ENCODE measurements around the gene LRRK1. TPM values are rescaled to one million over a fixed set of nuclear protein-coding genes. Genes with fewer than 3 reads are reported as not detected.

LRRK1 gene
- total RNA-seq, 1 donor from 2014 or later = 6.6 TPM

DNA sequence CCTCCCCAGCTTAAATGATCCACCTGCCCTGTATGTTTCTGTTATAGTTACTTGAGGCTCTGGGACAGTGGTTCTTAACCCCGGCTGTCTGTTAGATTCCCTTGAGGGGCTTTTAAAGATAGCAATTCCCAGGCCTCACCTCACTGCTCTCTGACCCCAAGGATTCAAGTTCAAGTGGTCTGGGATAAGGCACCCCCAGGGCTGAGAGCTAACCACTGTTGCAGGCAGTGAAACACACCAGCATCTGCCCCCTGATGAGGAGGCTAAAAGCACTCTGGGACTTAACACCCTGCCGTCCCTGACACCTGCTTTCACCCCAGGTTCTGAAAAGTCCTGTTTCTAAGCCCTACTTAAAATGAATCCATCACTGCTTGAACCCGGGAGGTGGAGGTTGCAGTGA, 103.7 kb downstream of the LRRK1 start:
- Histone ChIP-seq H3K4me3 (ENCODE audit: low read depth, low read length) (no peak overlapping the region), H3K36me3 (ENCODE audit: control insufficient read depth, insufficient read depth, low read length) (peaks cover 1% of the 10 kb centered on the region), H3K27me3 (ENCODE audit: control insufficient read depth, insufficient read depth, low read length) (no peaks in the 10 kb centered on the region)
- TF ChIP-seq, protein P1, sequence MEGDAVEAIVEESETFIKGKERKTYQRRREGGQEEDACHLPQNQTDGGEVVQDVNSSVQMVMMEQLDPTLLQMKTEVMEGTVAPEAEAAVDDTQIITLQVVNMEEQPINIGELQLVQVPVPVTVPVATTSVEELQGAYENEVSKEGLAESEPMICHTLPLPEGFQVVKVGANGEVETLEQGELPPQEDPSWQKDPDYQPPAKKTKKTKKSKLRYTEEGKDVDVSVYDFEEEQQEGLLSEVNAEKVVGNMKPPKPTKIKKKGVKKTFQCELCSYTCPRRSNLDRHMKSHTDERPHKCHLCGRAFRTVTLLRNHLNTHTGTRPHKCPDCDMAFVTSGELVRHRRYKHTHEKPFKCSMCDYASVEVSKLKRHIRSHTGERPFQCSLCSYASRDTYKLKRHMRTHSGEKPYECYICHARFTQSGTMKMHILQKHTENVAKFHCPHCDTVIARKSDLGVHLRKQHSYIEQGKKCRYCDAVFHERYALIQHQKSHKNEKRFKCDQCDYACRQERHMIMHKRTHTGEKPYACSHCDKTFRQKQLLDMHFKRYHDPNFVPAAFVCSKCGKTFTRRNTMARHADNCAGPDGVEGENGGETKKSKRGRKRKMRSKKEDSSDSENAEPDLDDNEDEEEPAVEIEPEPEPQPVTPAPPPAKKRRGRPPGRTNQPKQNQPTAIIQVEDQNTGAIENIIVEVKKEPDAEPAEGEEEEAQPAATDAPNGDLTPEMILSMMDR (IDR thresholded peaks at IDR 0.05; ENCODE audit: insufficient read depth, low read length, poor library complexity, severe bottlenecking) = no peak
- no peak for DNase-seq (ENCODE audit: low read depth)

DNA sequence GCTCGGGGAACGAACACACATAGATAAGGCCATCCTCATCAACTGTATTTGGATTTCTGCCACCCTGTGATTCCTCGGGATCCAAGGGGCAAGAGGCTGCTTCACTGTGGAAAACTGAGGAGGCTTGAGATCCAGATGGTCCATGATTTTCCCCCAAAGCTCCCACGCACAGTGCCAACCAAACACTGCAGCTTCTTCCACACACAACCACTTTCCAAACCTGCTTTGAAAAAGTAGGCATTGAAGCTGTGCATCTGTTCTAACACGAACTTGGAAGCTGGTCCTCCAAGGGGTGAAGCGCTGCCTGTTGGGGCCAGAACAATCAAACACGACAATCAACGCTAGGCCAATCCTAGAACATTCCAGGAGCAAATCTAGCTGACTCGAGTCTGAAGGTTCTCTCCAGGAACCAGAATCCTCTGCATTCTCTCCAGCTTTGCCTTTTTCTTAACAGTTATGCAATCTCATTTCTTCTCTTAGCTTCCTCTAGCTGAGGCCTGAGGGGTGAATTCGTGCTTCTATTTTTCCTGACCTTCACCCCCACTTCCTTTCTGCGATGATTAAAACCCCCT, 104.4 kb downstream of the LRRK1 start:
- TF ChIP-seq, protein P1 (IDR thresholded peaks at IDR 0.05; ENCODE audit: insufficient read depth, low read length, poor library complexity, severe bottlenecking) = no peak
- Histone ChIP-seq H3K36me3 (ENCODE audit: control insufficient read depth, insufficient read depth, low read length) (peaks cover 1% of the 10 kb centered on the region), H3K4me3 (ENCODE audit: low read depth, low read length) (no peak overlapping the region), H3K27me3 (ENCODE audit: control insufficient read depth, insufficient read depth, low read length) (no peaks in the 10 kb centered on the region)
- no peak for DNase-seq (ENCODE audit: low read depth)

DNA sequence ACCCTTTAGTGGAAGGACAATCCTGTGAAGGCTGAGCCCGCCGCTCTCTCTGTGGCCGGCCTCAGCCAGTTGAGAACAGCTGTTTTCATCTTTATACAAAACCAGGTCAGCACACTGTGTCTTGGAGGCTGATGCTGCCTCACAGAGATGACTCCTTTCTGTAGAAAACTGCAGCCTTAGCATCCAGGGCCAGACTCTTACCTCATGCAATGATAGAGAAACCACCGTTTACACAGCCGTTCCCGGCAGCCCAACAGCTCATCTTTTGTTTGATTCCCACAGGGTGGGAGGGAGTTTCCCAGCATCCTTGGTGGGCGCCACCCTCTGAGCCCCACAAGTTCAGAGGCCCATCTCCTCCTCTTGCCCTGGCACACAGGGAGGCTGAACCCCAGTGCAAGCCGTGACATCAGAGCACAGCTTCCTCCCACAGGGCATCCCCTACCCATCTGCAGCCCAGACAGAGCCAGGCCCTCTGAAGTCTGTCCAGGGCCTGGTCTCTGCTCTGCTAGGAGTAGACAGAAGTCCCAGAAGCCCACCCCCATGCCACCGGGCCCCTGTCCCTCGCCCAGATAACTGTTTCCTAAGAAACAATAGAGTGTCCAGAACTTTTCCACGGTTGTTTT, 105.0 kb downstream of the LRRK1 start:
- Histone ChIP-seq H3K4me3 (ENCODE audit: low read depth, low read length) (no peak overlapping the region), H3K36me3 (ENCODE audit: control insufficient read depth, insufficient read depth, low read length) (peaks cover 1% of the 10 kb centered on the region), H3K27me3 (ENCODE audit: control insufficient read depth, insufficient read depth, low read length) (no peaks in the 10 kb centered on the region)
- TF ChIP-seq, protein P1 (IDR thresholded peaks at IDR 0.05; ENCODE audit: insufficient read depth, low read length, poor library complexity, severe bottlenecking) = no peak
- DNase-seq (ENCODE audit: low read depth) = no peak

DNA sequence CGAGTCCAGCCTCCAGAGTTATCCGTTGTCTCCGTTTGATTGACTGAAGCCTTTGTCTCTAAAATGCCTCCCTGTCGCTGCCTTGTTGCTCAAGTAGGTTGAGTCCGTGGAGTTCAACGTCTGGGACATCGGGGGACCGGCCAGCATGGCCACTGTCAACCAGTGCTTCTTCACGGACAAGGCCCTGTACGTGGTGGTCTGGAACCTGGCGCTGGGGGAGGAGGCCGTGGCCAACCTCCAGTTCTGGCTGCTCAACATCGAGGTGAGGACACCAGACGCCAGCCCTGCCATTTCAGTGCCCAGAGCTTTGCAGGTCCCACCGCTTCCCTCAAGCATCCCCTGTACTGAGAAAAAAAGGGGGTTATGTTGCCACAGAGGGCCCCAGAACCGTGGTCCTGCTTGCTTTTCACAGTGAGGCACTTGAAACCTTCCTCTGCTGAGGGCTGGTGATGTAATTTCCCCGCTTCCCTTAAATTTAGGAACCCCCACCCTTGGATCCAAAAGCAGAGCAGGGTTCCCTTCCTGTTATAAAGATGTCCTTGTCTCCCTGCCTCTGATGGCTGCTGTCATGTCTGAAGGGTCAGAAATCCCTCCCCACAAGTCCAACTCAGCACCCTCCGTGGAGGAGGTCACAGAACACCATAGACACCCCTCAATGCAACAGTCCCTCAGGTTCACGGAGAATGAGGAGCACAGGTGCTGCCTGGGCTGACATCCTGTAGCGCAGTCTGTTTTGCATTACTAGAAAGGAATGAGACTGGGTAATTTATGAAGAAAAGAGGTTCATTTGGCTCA, 105.7 kb downstream of the LRRK1 start:
- H3K36me3 ChIP-seq (ENCODE audit: control insufficient read depth, insufficient read depth, low read length) = peaks cover 1% of the 10 kb centered on the region
- H3K27me3 ChIP-seq (ENCODE audit: control insufficient read depth, insufficient read depth, low read length) = no peaks in the 10 kb centered on the region
- H3K4me3 ChIP-seq (ENCODE audit: low read depth, low read length) = no peak overlapping the region
- TF ChIP-seq, protein P1 (IDR thresholded peaks at IDR 0.05; ENCODE audit: insufficient read depth, low read length, poor library complexity, severe bottlenecking) = no peak
- DNase-seq (ENCODE audit: low read depth) = no peak

DNA sequence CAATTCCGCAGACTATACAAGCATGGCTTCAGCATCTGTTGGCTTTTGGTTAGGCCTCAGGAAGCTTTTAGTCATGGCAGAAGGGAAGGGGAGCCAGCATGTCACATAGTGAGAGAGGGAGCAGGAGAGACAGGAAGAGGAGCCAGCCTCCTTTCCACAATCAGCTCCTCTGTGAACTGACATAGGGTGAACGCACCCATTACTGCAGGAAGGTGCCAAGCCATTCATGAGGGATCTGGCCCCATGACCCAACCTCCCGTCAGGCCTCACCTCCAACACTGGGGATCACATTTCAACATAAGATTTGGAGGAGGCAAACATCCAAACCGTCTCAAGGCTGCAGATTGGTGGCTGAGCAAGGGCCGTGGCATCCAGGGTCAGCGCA, 106.3 kb downstream of the LRRK1 start:
- H3K27me3 ChIP-seq (ENCODE audit: control insufficient read depth, insufficient read depth, low read length) = no peaks in the 10 kb centered on the region
- DNase-seq (ENCODE audit: low read depth) = no peak
- no peak overlapping the region for H3K4me3 ChIP-seq (ENCODE audit: low read depth, low read length)
- TF ChIP-seq, protein P1 (IDR thresholded peaks at IDR 0.05; ENCODE audit: insufficient read depth, low read length, poor library complexity, severe bottlenecking) = no peak
- H3K36me3 ChIP-seq (ENCODE audit: control insufficient read depth, insufficient read depth, low read length) = peaks cover 1% of the 10 kb centered on the region

Data from kidney epithelial cell (primary cell).